ENCODE data around the gene TPSG1.

DNA sequence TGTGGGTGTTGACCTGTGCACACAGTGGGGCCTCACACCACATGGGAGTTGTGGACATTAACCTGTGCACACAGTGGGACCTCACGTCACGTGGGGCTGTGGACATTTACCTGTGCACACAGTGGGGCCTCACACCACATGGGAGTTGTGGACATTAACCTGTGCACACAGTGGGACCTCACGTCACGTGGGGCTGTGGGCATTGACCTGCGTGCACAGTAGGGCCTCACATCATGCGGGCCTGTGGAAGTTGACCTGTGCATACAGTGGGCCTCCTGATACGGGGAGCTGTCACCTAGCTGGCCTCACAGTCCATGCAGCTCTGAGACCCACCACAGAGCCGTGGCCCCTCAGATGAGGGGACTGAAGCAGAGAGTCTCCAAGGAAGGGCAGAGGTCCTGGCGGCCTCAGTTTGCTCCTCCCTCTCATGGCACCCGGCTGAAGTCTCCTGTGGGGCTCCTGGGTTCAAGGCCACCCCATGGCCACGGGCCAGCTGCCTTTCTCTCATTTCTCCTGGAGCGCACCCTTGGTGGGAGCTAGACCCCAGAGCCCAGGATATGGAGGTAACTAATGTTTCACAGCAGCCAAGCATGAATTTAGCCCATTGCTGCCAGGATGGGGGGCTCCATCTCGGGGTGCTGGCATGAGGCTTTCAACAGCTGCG lies 51.1 kb downstream of the TPSG1 start:
- TF ChIP-seq POLR2AphosphoS5 (IDR thresholded peaks at IDR 0.05; ENCODE audit: low read depth, low read length) (no peak), EZH2 (IDR thresholded peaks at IDR 0.05) (no peak), POLR2A (IDR thresholded peaks at IDR 0.05; ENCODE audit: borderline replicate concordance, extremely low read depth, insufficient read depth, insufficient read length) (no peak), RAD21 (IDR thresholded peaks at IDR 0.05; ENCODE audit: low read depth) (no peak), EZH2phosphoT487 (IDR thresholded peaks at IDR 0.05; ENCODE audit: borderline replicate concordance) (no peak), CEBPB (IDR thresholded peaks at IDR 0.05; ENCODE audit: low read depth) (no peak)
- TF ChIP-seq, protein P1, sequence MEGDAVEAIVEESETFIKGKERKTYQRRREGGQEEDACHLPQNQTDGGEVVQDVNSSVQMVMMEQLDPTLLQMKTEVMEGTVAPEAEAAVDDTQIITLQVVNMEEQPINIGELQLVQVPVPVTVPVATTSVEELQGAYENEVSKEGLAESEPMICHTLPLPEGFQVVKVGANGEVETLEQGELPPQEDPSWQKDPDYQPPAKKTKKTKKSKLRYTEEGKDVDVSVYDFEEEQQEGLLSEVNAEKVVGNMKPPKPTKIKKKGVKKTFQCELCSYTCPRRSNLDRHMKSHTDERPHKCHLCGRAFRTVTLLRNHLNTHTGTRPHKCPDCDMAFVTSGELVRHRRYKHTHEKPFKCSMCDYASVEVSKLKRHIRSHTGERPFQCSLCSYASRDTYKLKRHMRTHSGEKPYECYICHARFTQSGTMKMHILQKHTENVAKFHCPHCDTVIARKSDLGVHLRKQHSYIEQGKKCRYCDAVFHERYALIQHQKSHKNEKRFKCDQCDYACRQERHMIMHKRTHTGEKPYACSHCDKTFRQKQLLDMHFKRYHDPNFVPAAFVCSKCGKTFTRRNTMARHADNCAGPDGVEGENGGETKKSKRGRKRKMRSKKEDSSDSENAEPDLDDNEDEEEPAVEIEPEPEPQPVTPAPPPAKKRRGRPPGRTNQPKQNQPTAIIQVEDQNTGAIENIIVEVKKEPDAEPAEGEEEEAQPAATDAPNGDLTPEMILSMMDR (IDR thresholded peaks at IDR 0.05 in 2 of 3, conservative IDR thresholded peaks at IDR 0.05 in 1 of 3; ENCODE audit: borderline replicate concordance in 1 of 3, insufficient read depth in 1 of 3, low read depth in 2 of 3, low read length in 2 of 3), result no peak
- TF ChIP-seq, protein P2, sequence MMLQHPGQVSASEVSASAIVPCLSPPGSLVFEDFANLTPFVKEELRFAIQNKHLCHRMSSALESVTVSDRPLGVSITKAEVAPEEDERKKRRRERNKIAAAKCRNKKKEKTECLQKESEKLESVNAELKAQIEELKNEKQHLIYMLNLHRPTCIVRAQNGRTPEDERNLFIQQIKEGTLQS (IDR thresholded peaks at IDR 0.05), result no peak
- TF ChIP-seq, protein P3, sequence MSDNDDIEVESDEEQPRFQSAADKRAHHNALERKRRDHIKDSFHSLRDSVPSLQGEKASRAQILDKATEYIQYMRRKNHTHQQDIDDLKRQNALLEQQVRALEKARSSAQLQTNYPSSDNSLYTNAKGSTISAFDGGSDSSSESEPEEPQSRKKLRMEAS (IDR thresholded peaks at IDR 0.05), result no peak
